GM12801 (cell line): ENCODE data around the gene PCDHB1.

Experiments used
- CTCF ChIP-seq: IDR thresholded peaks from one replicate; pipeline ENCODE4 v1.5.1; 2011; ENCODE audit warnings: control low read depth; ENCODE audit not compliant: insufficient read length; ENCODE audit errors: extremely low read depth

The PCDHB1 gene

GRCh38 chr5:141084487-141084989, 33.4 kb downstream of the PCDHB1 start:
- no peak for TF ChIP-seq CTCF

GRCh38 chr5:141094481-141095262, 43.5 kb downstream of the PCDHB1 start, which contains the start of gene PCDHB2:
PCDHB2 (plus strand) TSS chr5:141094615; CDS start chr5:141094791, 176 bp downstream.
- no peak for TF ChIP-seq CTCF

GRCh38 chr5:141095263-141095641, 44.1 kb downstream of the PCDHB1 start:
- TF ChIP-seq CTCF: no peak

- no peak for TF ChIP-seq CTCF
Measured at GRCh38 chr5:141100243-141100805, 49.1 kb downstream of the PCDHB1 start, which contains the start of gene PCDHB3. PCDHB3 (plus strand) TSS chr5:141100473; CDS start chr5:141100650, 177 bp downstream.

- TF ChIP-seq CTCF: no peak
Measured at GRCh38 chr5:141101059-141101458, 49.9 kb downstream of the PCDHB1 start.

GRCh38 chr5:141105350-141105749, 54.2 kb downstream of the PCDHB1 start:
- TF ChIP-seq CTCF: no peak
